Measurements from ENCODE around the gene FBXL19.
A peak's percentile ranks its signal among the peaks of the same experiment; 100 is the strongest.

FBXL19 gene

DNA sequence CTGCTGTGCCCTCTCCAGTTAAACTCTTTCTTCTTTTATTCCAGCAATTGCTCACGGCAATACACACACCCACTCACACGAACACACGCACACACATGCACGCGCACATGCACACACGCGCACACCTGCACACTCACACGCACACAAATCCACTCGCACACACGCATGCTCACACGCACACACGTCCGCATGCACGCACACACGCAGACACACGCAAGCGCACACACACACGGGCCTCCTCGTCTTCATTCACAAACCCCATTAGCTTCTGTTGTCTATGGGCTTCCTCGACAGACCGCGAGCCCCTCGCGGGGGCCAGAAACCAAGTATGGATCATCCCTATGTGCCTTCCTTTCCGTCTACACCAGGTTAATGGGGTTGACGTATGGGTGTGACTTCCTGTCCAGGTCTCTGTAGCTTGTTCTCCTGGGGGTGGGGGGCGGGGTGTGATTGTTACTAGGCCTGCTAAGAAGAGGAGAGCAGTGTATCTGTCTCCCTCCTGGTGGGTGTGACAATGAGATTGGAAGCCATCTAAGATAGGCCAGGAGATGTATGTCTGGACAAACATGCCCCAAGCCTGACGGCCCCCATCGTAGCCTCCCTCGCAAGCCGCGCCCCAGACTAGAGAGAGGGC is 27.6 kb upstream of the FBXL19 start:
- no peak for DNase-seq

DNA sequence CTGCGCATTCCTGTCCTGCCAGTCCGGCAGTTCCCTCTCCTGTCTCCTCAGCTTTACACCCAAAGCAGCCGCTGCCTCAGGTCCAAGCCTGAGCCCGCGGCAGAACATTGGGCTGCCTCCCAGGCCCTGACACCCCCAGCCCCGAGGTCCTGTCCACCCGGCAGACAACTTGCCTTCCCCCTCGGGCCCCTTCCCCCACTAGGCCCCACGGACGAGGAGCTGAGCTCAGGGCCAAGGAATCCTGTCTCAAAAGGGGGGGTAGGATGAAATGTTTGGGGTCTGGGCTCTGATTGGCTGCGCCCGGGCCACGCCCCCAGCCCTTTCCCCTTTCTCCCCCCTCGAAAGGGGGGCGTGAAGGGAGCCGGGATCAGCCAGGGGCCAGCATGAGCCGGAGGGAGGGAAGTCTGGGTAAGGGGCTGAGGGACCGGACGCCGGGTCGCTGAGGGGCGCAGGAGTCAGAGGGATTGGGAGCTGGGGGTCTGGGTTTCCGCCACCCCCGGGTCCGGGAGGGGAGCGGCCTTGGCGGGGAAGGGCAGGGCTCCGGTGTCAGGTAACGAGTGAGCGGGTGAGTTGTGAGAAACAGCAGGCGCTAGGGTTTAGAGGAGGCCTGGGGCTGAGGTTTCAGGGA is 27.0 kb upstream of the FBXL19 start, which contains the start of gene CTF1:
CTF1 (plus strand) TSS at position 354 of the 628 bp plus-strand sequence; CDS start at position 384, 30 bp downstream.
- no peak for DNase-seq

DNA sequence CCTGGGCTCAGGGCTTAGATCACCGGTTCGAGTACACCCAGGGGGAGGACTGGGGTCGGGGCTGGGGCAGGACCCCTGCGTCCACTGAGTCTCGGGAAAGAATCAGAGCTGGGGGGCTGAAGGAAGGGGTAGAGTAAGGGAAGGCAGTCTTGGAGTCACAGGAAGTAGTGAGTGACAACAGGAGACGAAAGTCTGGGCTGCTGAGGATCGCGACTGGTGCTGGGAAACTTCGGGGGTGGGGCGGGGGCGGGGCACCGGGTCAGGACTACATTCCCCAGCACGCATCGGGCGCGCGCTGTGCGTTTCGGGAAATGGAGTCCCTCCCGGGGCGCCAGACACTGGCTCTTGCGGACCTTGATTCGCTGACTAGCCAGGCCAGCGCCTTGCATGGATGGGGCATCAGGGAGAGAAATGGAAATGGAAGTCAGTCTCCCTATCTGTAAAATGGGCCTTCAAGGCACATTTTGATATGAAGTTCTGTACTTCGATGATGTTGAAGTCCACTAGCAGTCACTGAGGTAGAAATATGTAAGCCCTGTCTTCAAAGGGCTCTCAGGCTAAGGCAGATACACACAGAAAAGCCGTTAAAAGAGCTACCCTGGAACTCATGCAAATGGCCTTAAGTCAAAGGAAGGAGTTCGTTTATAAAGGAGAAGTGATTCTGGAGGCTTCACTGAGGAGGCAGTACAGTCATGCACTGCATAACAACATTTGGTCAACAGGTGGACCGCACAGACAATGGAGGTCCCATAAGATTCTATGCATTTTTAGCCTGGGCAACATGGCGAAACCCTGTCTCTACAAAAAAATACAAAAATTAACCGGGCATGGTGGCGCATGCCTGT is 26.3 kb upstream of the FBXL19 start:
- peak; percentile 83 for DNase-seq

DNA sequence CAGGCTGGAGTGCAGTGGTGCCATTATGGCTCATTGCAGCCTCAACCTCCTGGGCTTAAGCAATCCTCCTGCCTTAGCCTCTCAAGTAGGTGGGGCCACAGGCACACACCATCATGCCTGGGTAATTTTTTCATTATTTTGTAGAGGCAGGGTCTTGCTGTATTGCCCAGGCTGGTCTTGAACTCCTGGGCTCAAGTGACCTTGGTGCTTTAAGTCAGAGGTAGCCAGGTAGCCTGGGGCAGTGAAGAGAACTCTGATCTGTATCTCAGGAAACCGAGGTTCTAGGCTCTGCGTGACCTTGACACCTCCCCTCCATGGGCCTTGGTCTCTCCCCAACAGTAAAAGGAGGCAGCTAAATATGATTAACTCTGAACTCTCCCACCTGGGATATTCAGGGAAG is 23.6 kb upstream of the FBXL19 start:
- DNase-seq = no peak

- DNase-seq = no peak
Observed at GRCh38 chr16:30900588-30900987, 22.8 kb upstream of the FBXL19 start.

- no peak for DNase-seq
Observed at GRCh38 chr16:30901201-30902028, 22.0 kb upstream of the FBXL19 start.

- peak; percentile 32 for DNase-seq
Observed at GRCh38 chr16:30902029-30902972, 21.1 kb upstream of the FBXL19 start.

GRCh38 chr16:30903002-30903401 is 20.4 kb upstream of the FBXL19 start:
- DNase-seq = no peak

- no peak for DNase-seq
Observed at GRCh38 chr16:30903596-30903995, 19.8 kb upstream of the FBXL19 start.

GRCh38 chr16:30904114-30904780 is 19.1 kb upstream of the FBXL19 start:
- no peak for DNase-seq

- DNase-seq = no peak
Observed at GRCh38 chr16:30907064-30907463, 16.3 kb upstream of the FBXL19 start.

GRCh38 chr16:30910427-30911029 is 12.8 kb upstream of the FBXL19 start:
- DNase-seq = no peak

DNA sequence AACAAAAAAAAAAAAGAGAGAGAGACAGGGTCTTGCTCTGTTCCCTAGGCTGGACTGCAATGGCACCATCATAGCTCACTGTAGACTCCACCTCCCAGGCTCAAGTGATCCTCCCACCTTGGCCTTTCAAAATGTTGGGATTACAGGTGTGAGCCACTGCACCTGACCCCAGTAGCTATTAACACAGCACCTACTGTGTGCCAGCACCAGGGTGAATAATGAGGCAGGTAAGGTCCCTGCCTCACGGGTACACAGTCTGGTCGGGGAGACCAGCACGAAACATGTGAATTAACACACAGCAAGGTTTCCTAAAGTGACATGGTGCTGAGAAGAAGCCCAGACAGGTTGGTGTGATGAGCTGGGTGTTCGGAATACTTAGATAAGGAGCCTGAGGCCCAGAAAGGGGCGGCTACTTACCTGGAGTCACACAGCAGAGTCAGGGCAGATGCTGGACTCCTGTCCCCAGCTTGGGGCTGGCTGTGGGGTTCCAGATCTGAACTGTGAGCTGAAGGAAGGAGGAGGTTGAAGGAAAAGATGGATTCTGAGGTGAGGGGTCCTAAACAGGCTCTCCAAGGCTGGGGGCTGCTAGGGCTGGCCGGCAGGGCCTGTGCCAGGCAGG is 10.5 kb upstream of the FBXL19 start:
- no peak for DNase-seq

DNA sequence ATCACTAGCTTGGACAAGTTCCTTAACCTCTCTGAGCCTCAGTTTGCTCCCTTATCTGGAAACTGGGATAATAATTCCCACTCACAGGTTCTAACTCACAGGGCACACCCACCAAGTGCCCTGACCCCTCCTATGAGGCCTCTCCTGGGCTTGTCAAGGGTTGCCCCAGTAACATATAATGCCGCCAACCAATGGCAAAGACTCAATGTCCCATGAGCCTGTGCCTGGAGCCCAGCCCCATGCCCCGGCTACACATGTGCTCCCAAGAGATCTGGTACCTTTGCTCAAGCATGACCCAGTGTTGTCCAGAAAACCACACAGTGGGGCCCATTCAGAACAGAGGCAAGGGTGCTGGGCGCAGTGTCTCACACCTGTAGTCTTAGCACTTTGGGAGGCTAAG is 8.5 kb upstream of the FBXL19 start:
- DNase-seq = no peak

- DNase-seq = no peak
Observed at GRCh38 chr16:30918614-30919013, 4.8 kb upstream of the FBXL19 start.

GRCh38 chr16:30920891-30921290 is 2.5 kb upstream of the FBXL19 start:
- no peak for DNase-seq

- no peak for DNase-seq
Observed at GRCh38 chr16:30921459-30921747, 2.0 kb upstream of the FBXL19 start.

- peak; percentile 87 for DNase-seq
Observed at GRCh38 chr16:30921748-30922419, 1.5 kb upstream of the FBXL19 start.

DNA sequence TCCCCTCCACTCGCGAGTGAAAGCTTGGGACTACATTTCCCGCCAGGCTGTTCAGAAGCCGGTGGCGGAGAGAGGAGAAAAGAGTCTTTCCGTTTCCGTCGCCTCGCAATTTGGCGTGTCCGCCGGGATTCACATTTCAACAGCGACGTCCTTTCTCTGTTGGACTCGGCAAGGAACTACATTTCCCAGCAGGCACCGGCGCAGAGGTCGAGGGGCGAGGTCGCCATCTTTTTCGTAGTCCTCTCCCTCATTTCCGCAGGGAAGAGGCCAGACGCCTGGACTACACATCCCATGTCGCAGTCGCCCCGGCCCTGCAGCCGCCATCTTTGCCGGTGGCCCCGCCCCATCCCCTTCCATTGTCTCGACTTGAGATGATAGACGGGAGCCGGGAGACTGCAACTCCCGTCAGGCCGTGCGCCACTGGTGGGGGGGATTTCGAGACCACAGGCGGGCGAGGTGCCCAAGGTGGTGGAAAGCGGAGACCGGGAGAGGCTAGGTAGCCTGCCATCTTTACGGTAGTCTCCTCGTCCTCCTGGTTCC is 882 bp upstream of the FBXL19 start:
- DNase-seq = peak; percentile 100
